ENCODE data around the gene EHD4.

Gene EHD4

DNA sequence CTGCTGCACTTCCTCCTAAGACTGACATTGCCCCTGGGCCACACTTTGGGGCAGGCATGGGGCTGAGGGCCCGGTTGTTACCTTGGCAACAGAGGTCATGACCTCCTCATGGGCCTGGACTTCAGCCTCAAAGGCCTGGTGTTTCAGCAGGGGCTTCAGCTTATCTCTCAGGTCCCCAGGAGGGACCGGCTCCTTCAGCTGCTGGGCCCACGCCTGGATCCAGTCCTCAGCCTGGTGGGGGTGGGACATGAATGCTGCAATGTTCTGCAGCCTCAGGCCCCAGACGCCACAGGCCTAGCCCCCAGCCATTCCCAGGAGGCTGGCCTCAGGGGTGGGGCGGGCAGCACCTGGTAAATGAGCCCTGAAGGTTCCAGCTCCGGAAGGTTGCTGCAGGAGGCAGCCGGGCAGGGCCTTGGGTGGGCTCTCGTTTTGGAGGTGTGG is 106.1 kb downstream of the EHD4 start:
- H4K20me1 ChIP-seq (ENCODE audit: insufficient read depth) = no peaks in the 10 kb centered on the region
- TF ChIP-seq, protein P1, sequence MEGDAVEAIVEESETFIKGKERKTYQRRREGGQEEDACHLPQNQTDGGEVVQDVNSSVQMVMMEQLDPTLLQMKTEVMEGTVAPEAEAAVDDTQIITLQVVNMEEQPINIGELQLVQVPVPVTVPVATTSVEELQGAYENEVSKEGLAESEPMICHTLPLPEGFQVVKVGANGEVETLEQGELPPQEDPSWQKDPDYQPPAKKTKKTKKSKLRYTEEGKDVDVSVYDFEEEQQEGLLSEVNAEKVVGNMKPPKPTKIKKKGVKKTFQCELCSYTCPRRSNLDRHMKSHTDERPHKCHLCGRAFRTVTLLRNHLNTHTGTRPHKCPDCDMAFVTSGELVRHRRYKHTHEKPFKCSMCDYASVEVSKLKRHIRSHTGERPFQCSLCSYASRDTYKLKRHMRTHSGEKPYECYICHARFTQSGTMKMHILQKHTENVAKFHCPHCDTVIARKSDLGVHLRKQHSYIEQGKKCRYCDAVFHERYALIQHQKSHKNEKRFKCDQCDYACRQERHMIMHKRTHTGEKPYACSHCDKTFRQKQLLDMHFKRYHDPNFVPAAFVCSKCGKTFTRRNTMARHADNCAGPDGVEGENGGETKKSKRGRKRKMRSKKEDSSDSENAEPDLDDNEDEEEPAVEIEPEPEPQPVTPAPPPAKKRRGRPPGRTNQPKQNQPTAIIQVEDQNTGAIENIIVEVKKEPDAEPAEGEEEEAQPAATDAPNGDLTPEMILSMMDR (conservative IDR thresholded peaks at IDR 0.05; ENCODE audit: low read depth, low read length) = no peak
- no peak overlapping the region for H3K9ac ChIP-seq
- H3K27me3 ChIP-seq (ENCODE audit: insufficient read depth, low read depth) = peaks cover 52% of the 10 kb centered on the region
- no peak overlapping the region for H2AFZ ChIP-seq (ENCODE audit: low read depth)
- H3K79me2 ChIP-seq (ENCODE audit: insufficient read depth, low read depth) = no peaks in the 10 kb centered on the region
- H3K4me1 ChIP-seq (ENCODE audit: low read depth, poor library complexity, severe bottlenecking) = no peaks in the 10 kb centered on the region
- H3K27ac ChIP-seq = no peak overlapping the region
- H3K36me3 ChIP-seq (ENCODE audit: insufficient read depth) = no peaks in the 10 kb centered on the region
- no peak overlapping the region for H3K4me2 ChIP-seq
- no peak overlapping the region for H3K4me3 ChIP-seq (IDR thresholded peaks at IDR 0.05; ENCODE audit: insufficient read depth, low read depth, low read length)

DNA sequence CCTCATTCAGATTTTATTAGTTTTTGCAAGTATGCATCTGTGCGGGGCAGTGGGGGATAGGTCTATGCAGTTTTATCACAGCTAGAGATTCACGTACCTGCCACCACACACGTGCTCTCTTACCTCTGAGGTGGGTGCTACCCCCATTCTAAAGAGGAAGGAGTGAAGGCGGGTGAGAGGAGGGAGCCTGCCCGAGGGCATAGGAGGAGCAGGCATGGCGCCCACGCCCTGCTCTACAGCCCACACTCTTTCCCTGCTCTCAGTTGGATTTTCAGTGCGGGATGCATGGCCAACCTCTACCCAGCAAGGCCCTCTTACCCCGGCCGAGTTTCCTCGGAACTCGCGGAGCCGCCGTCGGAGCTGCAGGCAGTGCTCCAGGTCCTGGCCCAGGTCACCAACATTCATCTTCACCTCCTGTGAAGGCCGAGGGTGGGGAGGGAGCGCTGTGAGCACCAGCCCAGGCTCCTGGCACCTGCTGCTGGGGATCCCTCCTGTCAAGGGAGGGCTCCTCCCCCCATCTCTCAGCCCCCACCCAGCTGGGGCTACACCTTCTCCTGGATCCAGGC is 106.8 kb downstream of the EHD4 start:
- H3K36me3 ChIP-seq (ENCODE audit: insufficient read depth) = no peaks in the 10 kb centered on the region
- H2AFZ ChIP-seq (ENCODE audit: low read depth) = no peak overlapping the region
- no peak overlapping the region for H3K4me3 ChIP-seq (IDR thresholded peaks at IDR 0.05; ENCODE audit: insufficient read depth, low read depth, low read length)
- no peak overlapping the region for H3K9ac ChIP-seq
- H3K4me1 ChIP-seq (ENCODE audit: low read depth, poor library complexity, severe bottlenecking) = no peaks in the 10 kb centered on the region
- no peaks in the 10 kb centered on the region for H4K20me1 ChIP-seq (ENCODE audit: insufficient read depth)
- TF ChIP-seq, protein P1 (conservative IDR thresholded peaks at IDR 0.05; ENCODE audit: low read depth, low read length) = no peak
- H3K4me2 ChIP-seq = no peak overlapping the region
- no peaks in the 10 kb centered on the region for H3K79me2 ChIP-seq (ENCODE audit: insufficient read depth, low read depth)
- H3K27me3 ChIP-seq (ENCODE audit: insufficient read depth, low read depth) = peaks cover 44% of the 10 kb centered on the region
- no peak overlapping the region for H3K27ac ChIP-seq

DNA sequence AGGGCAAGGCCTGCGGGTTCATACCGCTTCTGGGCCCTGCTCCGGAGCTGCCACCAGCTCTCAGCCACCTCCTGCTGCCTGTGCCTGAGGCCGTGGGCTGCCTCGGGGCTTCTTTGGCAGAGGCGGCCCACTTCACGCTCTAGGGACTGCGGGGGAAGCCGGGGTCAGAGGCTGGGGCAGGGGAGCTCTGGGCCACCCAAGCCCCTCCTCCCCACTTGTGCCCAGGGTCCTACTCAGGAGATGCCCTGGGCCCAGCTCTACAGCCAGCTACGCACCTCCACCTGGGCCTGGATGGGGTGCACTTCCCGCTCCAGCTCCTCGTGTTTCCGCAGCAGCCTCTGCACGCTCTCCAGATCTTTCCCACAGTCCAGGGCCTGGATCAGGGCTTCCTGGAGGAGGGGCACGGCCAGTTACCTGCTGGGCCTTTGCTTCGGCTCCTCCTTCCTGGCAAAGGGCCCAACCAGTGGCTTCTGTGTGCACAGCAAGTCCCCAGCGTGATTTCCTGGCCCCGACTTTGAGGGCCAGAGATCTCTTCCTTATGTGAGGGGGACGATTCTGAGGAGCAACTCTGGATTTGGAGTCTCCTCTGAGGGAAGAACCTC is 109.7 kb downstream of the EHD4 start:
- no peak overlapping the region for H3K4me3 ChIP-seq (IDR thresholded peaks at IDR 0.05; ENCODE audit: insufficient read depth, low read depth, low read length)
- TF ChIP-seq, protein P1 (conservative IDR thresholded peaks at IDR 0.05; ENCODE audit: low read depth, low read length) = no peak
- H3K79me2 ChIP-seq (ENCODE audit: insufficient read depth, low read depth) = no peaks in the 10 kb centered on the region
- no peak overlapping the region for H2AFZ ChIP-seq (ENCODE audit: low read depth)
- no peak overlapping the region for H3K9ac ChIP-seq
- no peaks in the 10 kb centered on the region for H4K20me1 ChIP-seq (ENCODE audit: insufficient read depth)
- no peak overlapping the region for H3K4me2 ChIP-seq
- no peak overlapping the region for H3K27ac ChIP-seq
- H3K4me1 ChIP-seq (ENCODE audit: low read depth, poor library complexity, severe bottlenecking) = no peaks in the 10 kb centered on the region
- H3K36me3 ChIP-seq (ENCODE audit: insufficient read depth) = no peaks in the 10 kb centered on the region
- H3K27me3 ChIP-seq (ENCODE audit: insufficient read depth, low read depth) = peaks cover 28% of the 10 kb centered on the region; the same call in 1 of the 2 replicates

DNA sequence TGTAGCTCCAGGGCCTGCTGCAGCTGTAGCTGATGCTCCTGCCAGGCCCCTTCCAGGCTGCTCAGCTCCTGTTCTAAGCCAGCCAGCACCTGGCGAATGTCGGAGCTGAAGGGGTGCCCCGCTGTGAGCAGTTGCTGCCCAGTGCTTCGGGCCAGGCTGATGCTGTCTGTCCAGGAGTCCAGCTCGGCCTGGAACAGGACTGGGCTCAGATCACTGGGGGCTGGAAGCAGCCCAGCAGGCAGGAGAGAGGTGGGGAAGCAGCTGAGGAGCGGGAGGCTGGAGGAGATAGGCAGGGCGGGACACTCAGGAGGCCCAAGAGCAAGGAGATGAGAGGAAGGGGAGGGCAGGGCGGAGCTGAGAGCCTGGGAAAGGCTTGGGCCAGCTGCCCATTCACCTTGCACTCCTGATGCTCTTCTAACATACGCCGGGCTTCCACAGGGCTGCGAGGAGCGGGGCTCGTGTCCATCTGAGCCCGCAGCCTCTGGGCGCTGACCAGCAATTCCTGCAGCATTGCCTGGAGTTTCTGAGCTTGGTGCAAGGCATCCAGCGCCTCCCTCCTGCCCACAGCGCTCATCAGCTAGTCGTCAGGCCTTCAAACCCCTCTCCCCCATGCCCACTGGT is 110.5 kb downstream of the EHD4 start:
- TF ChIP-seq, protein P1 (conservative IDR thresholded peaks at IDR 0.05; ENCODE audit: low read depth, low read length) = no peak
- Histone ChIP-seq H3K4me2 (no peak overlapping the region), H3K4me1 (ENCODE audit: low read depth, poor library complexity, severe bottlenecking) (no peaks in the 10 kb centered on the region), H4K20me1 (ENCODE audit: insufficient read depth) (no peaks in the 10 kb centered on the region), H3K27me3 (ENCODE audit: insufficient read depth, low read depth) (peaks cover 28% of the 10 kb centered on the region; the same call in 1 of the 2 replicates), H2AFZ (ENCODE audit: low read depth) (no peak overlapping the region), H3K79me2 (ENCODE audit: insufficient read depth, low read depth) (no peaks in the 10 kb centered on the region), H3K36me3 (ENCODE audit: insufficient read depth) (no peaks in the 10 kb centered on the region), H3K9ac (no peak overlapping the region), H3K4me3 (IDR thresholded peaks at IDR 0.05; ENCODE audit: insufficient read depth, low read depth, low read length) (no peak overlapping the region), H3K27ac (no peak overlapping the region)

Data from KMS-11 (cell line).